ENCODE measurements around the gene KCNN3. TPM values are rescaled to one million over a fixed set of nuclear protein-coding genes. Genes with fewer than 3 reads are reported as not detected.
A peak's percentile ranks its signal among the peaks of the same experiment; 100 is the strongest.

The KCNN3 gene
- total RNA-seq, 4 donors from 2014 or later, result 5.0 to 30.0 (median 20.8) TPM

GRCh38 chr1:154788110-154788870 is 81.8 kb downstream of the KCNN3 start:
- no peak overlapping the region for H3K4me3 ChIP-seq
- H3K4me1 ChIP-seq, result peaks cover 0 to 10% of the 10 kb centered on the region in 2 donors
- no peak for TF ChIP-seq POLR2A (IDR thresholded peaks at IDR 0.05)
- TF ChIP-seq, protein P1, sequence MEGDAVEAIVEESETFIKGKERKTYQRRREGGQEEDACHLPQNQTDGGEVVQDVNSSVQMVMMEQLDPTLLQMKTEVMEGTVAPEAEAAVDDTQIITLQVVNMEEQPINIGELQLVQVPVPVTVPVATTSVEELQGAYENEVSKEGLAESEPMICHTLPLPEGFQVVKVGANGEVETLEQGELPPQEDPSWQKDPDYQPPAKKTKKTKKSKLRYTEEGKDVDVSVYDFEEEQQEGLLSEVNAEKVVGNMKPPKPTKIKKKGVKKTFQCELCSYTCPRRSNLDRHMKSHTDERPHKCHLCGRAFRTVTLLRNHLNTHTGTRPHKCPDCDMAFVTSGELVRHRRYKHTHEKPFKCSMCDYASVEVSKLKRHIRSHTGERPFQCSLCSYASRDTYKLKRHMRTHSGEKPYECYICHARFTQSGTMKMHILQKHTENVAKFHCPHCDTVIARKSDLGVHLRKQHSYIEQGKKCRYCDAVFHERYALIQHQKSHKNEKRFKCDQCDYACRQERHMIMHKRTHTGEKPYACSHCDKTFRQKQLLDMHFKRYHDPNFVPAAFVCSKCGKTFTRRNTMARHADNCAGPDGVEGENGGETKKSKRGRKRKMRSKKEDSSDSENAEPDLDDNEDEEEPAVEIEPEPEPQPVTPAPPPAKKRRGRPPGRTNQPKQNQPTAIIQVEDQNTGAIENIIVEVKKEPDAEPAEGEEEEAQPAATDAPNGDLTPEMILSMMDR (IDR thresholded peaks at IDR 0.05 in 4 of 5, conservative IDR thresholded peaks at IDR 0.05 in 1 of 5), result no peak
- ATAC-seq (no peak), DNase-seq (no peak)
- no peak overlapping the region for H3K27ac ChIP-seq
- H3K36me3 ChIP-seq, result no peaks in the 10 kb centered on the region
- no peaks in the 10 kb centered on the region for H3K27me3 ChIP-seq
- H3K9me3 ChIP-seq, result no peaks in the 10 kb centered on the region
- intact Hi-C loops (cut with DNase I; ENCODE audit: low total_unique reads), result no loop called here
- in situ Hi-C loops (cut with MboI; ENCODE audit: low sequenced_read_pairs in 4 of 4), result no loop called here

DNA sequence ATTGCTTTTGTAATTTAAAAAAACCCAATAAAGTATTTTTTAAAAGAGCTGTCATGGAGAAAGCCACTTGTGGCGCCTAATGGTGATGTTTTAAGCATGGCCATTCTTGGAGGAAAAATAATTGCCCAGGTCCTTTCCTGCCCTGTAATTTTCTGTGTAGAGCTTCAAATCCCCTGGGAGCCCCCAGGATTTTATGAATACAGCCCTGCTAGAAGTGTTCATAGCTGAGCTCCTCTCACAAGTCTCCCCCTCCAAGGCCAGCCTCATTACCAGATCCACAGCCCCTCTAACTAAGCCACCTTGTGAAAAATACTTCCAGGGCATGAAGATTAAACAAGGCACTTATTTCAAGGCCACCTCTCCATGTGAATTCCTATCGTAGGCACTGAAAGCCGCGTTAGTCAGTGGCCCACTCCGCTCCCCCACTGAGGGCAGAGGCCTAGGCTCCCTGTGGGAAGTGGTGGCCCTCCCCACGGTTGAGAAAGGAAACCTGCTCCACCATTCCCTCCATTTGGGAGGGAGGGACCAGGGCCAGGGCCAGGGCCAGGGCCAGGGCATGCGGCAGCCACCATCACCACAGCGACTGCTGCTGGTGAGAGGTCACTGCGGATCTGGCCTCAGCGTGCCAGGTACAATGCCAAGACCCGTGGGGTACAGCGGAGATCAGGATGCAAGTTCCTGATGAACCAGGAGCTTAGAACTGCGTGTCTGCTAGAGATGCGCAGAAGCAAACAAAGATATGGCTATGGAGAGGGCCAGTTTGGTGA is 83.1 kb downstream of the KCNN3 start:
- Histone ChIP-seq H3K27ac (no peak overlapping the region), H3K36me3 (no peaks in the 10 kb centered on the region), H3K4me1 (peaks cover 0 to 8% of the 10 kb centered on the region in 2 donors), H3K27me3 (no peaks in the 10 kb centered on the region), H3K4me3 (no peak overlapping the region), H3K9me3 (no peaks in the 10 kb centered on the region)
- ATAC-seq (no peak), DNase-seq (no peak)
- no peak for TF ChIP-seq POLR2A (IDR thresholded peaks at IDR 0.05)
- TF ChIP-seq, protein P1 (IDR thresholded peaks at IDR 0.05 in 4 of 5, conservative IDR thresholded peaks at IDR 0.05 in 1 of 5), result no peak
- intact Hi-C loops (cut with DNase I; ENCODE audit: low total_unique reads) (no loop called here), in situ Hi-C loops (cut with MboI; ENCODE audit: low sequenced_read_pairs in 4 of 4) (no loop called here)

- no peak overlapping the region for H3K4me3 ChIP-seq
- H3K36me3 ChIP-seq, result no peaks in the 10 kb centered on the region
- no peaks in the 10 kb centered on the region for H3K27me3 ChIP-seq
- no peak for TF ChIP-seq POLR2A (IDR thresholded peaks at IDR 0.05)
- TF ChIP-seq, protein P1 (IDR thresholded peaks at IDR 0.05 in 4 of 5, conservative IDR thresholded peaks at IDR 0.05 in 1 of 5), result no peak
- no peaks in the 10 kb centered on the region for H3K9me3 ChIP-seq
- DNase-seq (no peak), ATAC-seq (peak in 1 of 2 donors; percentile 28)
- no peaks in the 10 kb centered on the region for H3K4me1 ChIP-seq
- intact Hi-C loops (cut with DNase I; ENCODE audit: low total_unique reads) (no loop called here), in situ Hi-C loops (cut with MboI; ENCODE audit: low sequenced_read_pairs in 4 of 4) (no loop called here)
- H3K27ac ChIP-seq, result no peak overlapping the region
Observed at GRCh38 chr1:154784924-154785531, 85.1 kb downstream of the KCNN3 start.

GRCh38 chr1:154784416-154784815 is 85.7 kb downstream of the KCNN3 start:
- in situ Hi-C loops (cut with MboI; ENCODE audit: low sequenced_read_pairs in 4 of 4) (no loop called here), intact Hi-C loops (cut with DNase I; ENCODE audit: low total_unique reads) (no loop called here)
- Histone ChIP-seq H3K27ac (no peak overlapping the region), H3K4me3 (no peak overlapping the region), H3K9me3 (no peaks in the 10 kb centered on the region), H3K36me3 (no peaks in the 10 kb centered on the region), H3K4me1 (no peaks in the 10 kb centered on the region), H3K27me3 (no peaks in the 10 kb centered on the region)
- TF ChIP-seq, protein P1 (IDR thresholded peaks at IDR 0.05 in 4 of 5, conservative IDR thresholded peaks at IDR 0.05 in 1 of 5), result no peak
- no peak for TF ChIP-seq POLR2A (IDR thresholded peaks at IDR 0.05)
- no peak for DNase-seq
- ATAC-seq, result no peak
